ENCODE data around the gene IL1RAPL1.

The IL1RAPL1 gene

GRCh38 chrX:29242856-29243255, 655.6 kb downstream of the IL1RAPL1 start:
- no peak for DNase-seq (ENCODE audit: low read depth)
- TF ChIP-seq, protein P1, sequence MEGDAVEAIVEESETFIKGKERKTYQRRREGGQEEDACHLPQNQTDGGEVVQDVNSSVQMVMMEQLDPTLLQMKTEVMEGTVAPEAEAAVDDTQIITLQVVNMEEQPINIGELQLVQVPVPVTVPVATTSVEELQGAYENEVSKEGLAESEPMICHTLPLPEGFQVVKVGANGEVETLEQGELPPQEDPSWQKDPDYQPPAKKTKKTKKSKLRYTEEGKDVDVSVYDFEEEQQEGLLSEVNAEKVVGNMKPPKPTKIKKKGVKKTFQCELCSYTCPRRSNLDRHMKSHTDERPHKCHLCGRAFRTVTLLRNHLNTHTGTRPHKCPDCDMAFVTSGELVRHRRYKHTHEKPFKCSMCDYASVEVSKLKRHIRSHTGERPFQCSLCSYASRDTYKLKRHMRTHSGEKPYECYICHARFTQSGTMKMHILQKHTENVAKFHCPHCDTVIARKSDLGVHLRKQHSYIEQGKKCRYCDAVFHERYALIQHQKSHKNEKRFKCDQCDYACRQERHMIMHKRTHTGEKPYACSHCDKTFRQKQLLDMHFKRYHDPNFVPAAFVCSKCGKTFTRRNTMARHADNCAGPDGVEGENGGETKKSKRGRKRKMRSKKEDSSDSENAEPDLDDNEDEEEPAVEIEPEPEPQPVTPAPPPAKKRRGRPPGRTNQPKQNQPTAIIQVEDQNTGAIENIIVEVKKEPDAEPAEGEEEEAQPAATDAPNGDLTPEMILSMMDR (conservative IDR thresholded peaks at IDR 0.05; ENCODE audit: low read length) = no peak
- H3K4me3 ChIP-seq (ENCODE audit: low read length) = no peak overlapping the region

DNA sequence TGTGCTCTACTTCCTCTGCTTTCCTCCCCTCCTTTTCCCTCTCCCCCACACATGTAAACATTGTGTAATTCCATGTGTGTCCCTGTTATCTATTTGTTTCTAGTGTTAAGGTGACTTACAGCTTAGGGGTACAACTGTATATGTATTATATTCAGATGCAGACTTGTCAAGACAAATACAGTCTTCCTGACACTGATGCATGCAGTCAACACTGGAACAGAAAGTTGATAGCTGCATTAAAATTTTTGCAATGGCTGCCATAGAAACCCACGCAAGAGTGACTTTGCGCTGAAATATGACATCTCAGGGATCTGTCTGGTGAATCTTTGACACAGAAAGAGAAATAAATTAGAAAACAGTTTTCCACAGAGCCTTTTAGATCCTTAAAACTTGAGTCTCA, 656.7 kb downstream of the IL1RAPL1 start:
- TF ChIP-seq, protein P1 (conservative IDR thresholded peaks at IDR 0.05; ENCODE audit: low read length) = no peak
- no peak overlapping the region for H3K4me3 ChIP-seq (ENCODE audit: low read length)
- DNase-seq (ENCODE audit: low read depth) = no peak

GRCh38 chrX:29254515-29254914, 667.3 kb downstream of the IL1RAPL1 start:
- no peak for DNase-seq (ENCODE audit: low read depth)
- TF ChIP-seq, protein P1 (conservative IDR thresholded peaks at IDR 0.05; ENCODE audit: low read length) = no peak
- no peak overlapping the region for H3K4me3 ChIP-seq (ENCODE audit: low read length)

DNA sequence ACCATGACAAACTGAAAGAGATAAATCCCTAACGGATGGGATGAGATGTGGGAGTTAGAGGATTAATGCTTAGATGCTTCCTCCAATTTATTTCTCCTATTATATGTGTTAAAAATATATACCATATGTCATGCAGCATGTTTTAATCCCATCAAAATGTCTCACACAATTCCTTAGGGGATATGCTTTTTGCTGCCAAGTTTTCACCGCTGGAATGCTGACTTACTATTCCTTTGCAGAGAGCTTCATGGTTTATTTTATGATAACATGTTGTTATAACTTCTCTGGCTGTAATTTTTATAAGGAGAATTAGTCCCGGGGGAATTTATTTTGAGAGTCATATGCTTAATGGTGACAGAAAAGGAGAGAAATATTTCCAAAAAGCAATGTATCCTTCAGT, 670.3 kb downstream of the IL1RAPL1 start:
- peak; percentile 2 for DNase-seq (ENCODE audit: low read depth)
- TF ChIP-seq, protein P1 (conservative IDR thresholded peaks at IDR 0.05; ENCODE audit: low read length) = no peak
- H3K4me3 ChIP-seq (ENCODE audit: low read length) = no peak overlapping the region

- TF ChIP-seq, protein P1 (conservative IDR thresholded peaks at IDR 0.05; ENCODE audit: low read length) = no peak
Measured at GRCh38 chrX:29269390-29269789, 682.1 kb downstream of the IL1RAPL1 start.

GRCh38 chrX:29274517-29274916, 687.3 kb downstream of the IL1RAPL1 start:
- TF ChIP-seq, protein P1 (conservative IDR thresholded peaks at IDR 0.05; ENCODE audit: low read length) = no peak
- no peak overlapping the region for H3K4me3 ChIP-seq (ENCODE audit: low read length)
- no peak for DNase-seq (ENCODE audit: low read depth)

More at GRCh38 chrX:29269390-29269789, 682.1 kb downstream of the IL1RAPL1 start:
- DNase-seq (ENCODE audit: low read depth) = no peak
- H3K4me3 ChIP-seq (ENCODE audit: low read length) = no peak overlapping the region

DNA sequence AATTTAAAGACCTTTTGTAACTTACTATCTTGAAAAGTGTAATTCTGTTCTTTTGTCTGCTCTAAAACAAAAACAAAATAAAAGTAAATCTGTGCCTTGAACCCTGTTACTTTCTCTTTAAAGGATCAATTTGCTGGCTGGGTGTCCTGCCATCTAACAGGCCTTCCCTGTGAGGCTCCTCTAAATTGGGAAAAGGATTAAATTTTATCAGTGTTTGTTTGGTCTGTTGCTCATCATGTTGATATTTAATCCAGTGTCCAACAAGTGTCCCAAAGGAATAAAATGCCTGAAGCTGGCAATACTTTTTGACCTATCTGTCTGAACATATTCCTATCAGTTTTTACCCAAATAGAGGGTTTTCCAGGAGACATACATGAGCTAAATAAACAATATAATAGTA, 688.7 kb downstream of the IL1RAPL1 start:
- no peak for DNase-seq (ENCODE audit: low read depth)
- TF ChIP-seq, protein P1 (conservative IDR thresholded peaks at IDR 0.05; ENCODE audit: low read length) = no peak
- no peak overlapping the region for H3K4me3 ChIP-seq (ENCODE audit: low read length)

Data from AG10803 (cell line).